Activated CD8-positive, alpha-beta T cell treated with anti-CD3 and anti-CD28 coated beads, Interleukin-2, amount 10 ng/mL, durations not matched to agents 7 days and 5 days (primary cell): ENCODE measurements around the gene GPR158. TPM values are rescaled to one million over a fixed set of nuclear protein-coding genes. Genes with fewer than 3 reads are reported as not detected.

Source experiments
- ATAC-seq: fragments of 150-1000 bp; cut with Tn5 transposase; one replicate; pipeline ENCODE4 v1.10.0; 2021; ENCODE audit warnings: moderate library complexity
- CTCF ChIA-PET: fragments of 350-600 bp; sonication (Branson Sonifier 250); formaldehyde crosslinking; loops from one replicate; lab custom pipeline; 2021; ENCODE audit warnings: antibody characterized with exemption; lab: Charles Lee
- POLR2A ChIA-PET: fragments of 350-600 bp; sonication (Branson Sonifier 250); formaldehyde crosslinking; loops from one replicate; lab custom pipeline; 2021; ENCODE audit warnings: antibody characterized with exemption; lab: Charles Lee
- DNase-seq: peaks from one replicate; pipeline ENCODE4 v3.0.0-alpha.2; 2020
- H3K27ac Mint-ChIP-seq: one replicate; pipeline ENCODE4 v1.8.0; 2021; ENCODE audit warnings: mild to moderate bottlenecking, mixed read lengths
- H3K27me3 Mint-ChIP-seq: one replicate; pipeline ENCODE4 v1.8.0; 2021; ENCODE audit warnings: low read depth, mixed read lengths
- H3K36me3 Mint-ChIP-seq: one replicate; pipeline ENCODE4 v1.8.0; 2021; ENCODE audit warnings: low read depth, mixed read lengths
- H3K4me1 Mint-ChIP-seq: one replicate; pipeline ENCODE4 v1.8.0; 2021; ENCODE audit warnings: low read depth, mixed read lengths
- H3K4me3 Mint-ChIP-seq: one replicate; pipeline ENCODE4 v1.8.0; 2021; ENCODE audit warnings: mild to moderate bottlenecking, mixed read lengths
- H3K9me3 Mint-ChIP-seq: one replicate; pipeline ENCODE4 v1.8.0; 2022; ENCODE audit warnings: mixed read lengths; ENCODE audit not compliant: insufficient read depth
- total RNA-seq, 2 experiments: library from RNA; stranded (reverse); gene quantifications; one replicate each; pipeline ENCODE4 v1.2.3, GENCODE V29; 2021

GPR158 gene
- total RNA-seq, 2 experiments from 2014 or later = not detected

DNA sequence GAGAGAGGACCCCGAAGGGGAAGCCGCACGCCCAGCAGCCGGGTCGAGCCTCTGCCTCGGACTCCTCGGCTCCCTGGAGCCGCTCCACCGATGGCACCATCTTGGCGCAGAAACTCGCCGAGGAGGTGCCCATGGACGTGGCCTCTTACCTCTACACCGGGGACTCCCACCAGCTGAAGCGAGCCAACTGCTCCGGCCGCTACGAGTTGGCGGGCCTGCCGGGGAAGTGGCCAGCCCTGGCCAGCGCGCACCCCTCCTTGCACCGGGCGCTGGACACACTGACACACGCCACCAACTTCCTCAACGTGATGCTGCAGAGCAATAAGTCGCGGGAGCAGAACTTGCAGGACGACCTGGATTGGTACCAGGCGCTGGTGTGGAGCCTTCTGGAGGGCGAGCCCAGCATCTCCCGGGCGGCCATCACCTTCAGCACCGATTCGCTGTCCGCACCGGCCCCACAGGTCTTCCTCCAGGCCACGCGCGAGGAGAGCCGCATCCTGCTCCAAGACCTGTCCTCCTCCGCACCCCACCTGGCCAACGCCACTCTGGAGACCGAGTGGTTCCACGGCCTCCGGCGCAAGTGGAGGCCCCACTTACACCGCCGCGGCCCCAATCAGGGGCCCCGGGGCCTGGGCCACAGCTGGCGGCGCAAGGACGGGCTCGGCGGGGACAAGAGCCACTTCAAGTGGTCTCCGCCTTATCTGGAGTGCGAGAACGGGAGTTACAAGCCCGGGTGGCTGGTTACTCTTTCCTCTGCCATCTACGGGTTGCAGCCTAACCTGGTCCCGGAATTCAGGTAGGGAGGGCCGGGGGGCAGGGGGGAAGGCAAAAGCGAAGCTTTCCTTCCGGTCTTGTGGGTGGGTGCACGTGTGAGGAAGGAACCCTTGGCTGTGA, 973 bp downstream of the GPR158 start:
- Mint-ChIP-seq H3K27me3 (peaks cover 37% of the 10 kb centered on the region), H3K9me3 (no peaks in the 10 kb centered on the region), H3K4me3 (no peak overlapping the region), H3K36me3 (peaks cover 4% of the 10 kb centered on the region), H3K27ac (no peak overlapping the region), H3K4me1 (peaks cover 7% of the 10 kb centered on the region)
- POLR2A ChIA-PET = no interaction called here
- CTCF ChIA-PET = no interaction called here
- ATAC-seq = no peak
- DNase-seq = no peak

DNA sequence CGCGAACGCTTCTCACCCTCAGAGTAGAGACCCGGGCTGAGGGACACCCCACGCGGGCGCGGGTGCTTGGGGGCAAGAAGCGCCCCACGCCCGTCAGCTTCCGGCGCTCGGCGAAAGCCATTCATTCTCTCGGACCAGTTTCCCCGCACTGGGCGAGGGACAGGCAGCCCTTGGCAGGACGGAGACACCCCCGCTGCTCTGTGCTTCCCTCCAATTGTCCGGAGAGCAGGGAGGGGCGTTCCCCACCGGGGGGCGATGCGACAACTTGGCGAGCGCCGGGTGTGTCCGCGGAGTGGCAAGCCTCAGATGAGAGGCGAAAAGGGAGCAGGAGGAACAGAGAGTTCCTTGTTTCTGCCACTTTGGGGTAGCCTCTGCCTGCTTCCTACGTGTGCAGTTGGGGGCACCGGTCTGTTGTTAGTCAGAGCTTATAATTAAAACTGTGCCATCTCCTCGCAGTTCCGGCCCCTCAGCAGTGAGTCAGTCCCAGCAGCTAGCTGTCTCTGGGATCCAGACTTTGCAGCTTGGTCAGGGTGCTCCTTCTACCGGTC, 1.7 kb downstream of the GPR158 start:
- no peak for DNase-seq
- peaks cover 37% of the 10 kb centered on the region for H3K27me3 Mint-ChIP-seq
- POLR2A ChIA-PET = no interaction called here
- H3K9me3 Mint-ChIP-seq = no peaks in the 10 kb centered on the region
- H3K36me3 Mint-ChIP-seq = peaks cover 4% of the 10 kb centered on the region
- no peak overlapping the region for H3K27ac Mint-ChIP-seq
- CTCF ChIA-PET = no interaction called here
- H3K4me3 Mint-ChIP-seq = no peak overlapping the region
- no peak for ATAC-seq
- H3K4me1 Mint-ChIP-seq = peaks cover 7% of the 10 kb centered on the region

DNA sequence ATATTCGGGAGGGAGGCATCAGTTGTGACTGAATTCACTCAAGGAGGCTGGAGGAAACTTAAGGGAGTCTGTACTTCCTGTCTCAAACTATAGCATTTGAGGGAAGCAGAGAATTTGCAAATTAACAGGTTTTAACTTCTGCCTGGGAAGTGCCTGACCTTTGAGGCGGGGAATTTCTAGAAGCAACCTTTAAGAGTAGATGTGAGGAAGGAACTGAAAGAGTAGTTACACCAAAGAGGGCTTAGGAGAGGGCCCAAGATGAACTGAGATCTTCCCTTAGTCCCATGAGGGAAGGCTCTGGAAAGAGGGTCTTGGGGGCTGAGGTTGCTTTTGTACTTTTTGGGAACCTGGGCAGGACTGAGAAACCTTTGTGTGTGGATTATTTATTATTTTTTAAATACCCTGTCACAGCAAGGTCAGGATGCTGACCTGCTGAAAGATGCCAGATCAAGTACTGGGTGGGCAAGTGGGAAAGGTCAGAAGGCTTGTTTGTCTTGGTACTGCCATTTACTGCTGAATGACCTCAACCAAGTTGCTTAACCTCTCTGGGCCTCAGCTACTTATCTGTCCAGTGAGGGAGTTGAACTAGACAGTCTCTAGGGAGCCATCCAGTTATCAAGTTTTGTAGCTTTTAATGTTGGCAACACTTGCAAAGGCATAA, 2.4 kb downstream of the GPR158 start:
- no peak for DNase-seq
- Mint-ChIP-seq H3K4me3 (no peak overlapping the region), H3K27ac (no peak overlapping the region), H3K9me3 (no peaks in the 10 kb centered on the region), H3K27me3 (peaks cover 37% of the 10 kb centered on the region), H3K4me1 (peaks cover 7% of the 10 kb centered on the region), H3K36me3 (peaks cover 4% of the 10 kb centered on the region)
- CTCF ChIA-PET = no interaction called here
- POLR2A ChIA-PET = no interaction called here
- no peak for ATAC-seq

DNA sequence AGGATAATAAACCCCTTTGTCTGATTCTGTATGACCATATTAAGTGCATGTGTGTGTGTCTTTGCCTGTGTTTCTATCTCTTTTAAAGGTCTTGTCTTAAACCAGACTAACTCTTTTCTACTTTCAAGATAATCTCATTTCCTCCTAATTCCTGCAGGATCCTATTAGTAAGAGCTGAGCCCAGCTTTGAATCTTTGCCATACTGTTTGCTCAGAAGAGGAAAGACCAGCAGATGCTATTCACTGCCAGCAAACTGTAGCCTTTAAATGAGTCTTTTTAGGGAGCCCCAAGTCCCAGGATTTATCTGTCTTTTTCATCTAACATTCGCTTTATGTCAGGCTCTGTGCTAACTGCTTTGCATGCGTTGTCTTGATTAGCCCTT, 2.9 kb downstream of the GPR158 start:
- ATAC-seq (no peak), DNase-seq (no peak)
- ChIA-PET POLR2A (no interaction called here), CTCF (no interaction called here)
- H3K9me3 Mint-ChIP-seq = no peaks in the 10 kb centered on the region
- H3K4me1 Mint-ChIP-seq = peaks cover 7% of the 10 kb centered on the region
- no peak overlapping the region for H3K27ac Mint-ChIP-seq
- H3K36me3 Mint-ChIP-seq = peaks cover 4% of the 10 kb centered on the region
- H3K27me3 Mint-ChIP-seq = peaks cover 37% of the 10 kb centered on the region
- no peak overlapping the region for H3K4me3 Mint-ChIP-seq

DNA sequence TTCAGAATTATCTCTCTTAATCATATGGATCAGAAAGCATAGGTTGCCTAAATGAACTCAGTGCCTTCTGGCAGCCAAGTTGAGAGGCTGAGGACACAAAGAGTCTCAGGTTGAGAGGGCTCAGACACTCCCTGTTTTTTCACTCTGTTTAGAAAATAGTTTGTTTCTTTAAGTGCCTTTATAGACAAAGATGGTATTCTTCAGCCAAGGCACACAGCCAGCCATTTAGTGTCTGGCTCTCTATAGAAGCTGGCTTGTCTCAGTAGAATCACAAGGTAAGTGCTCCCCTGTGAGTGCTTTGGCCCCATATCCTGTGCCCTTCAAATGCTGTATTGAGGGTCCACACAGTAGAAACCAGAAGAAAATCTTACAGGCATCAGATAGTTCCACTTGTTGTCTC, 3.6 kb downstream of the GPR158 start:
- DNase-seq (no peak), ATAC-seq (no peak)
- ChIA-PET POLR2A (no interaction called here), CTCF (no interaction called here)
- peaks cover 7% of the 10 kb centered on the region for H3K4me1 Mint-ChIP-seq
- H3K27ac Mint-ChIP-seq = no peak overlapping the region
- H3K4me3 Mint-ChIP-seq = no peak overlapping the region
- H3K27me3 Mint-ChIP-seq = peaks cover 33% of the 10 kb centered on the region
- peaks cover 4% of the 10 kb centered on the region for H3K36me3 Mint-ChIP-seq
- H3K9me3 Mint-ChIP-seq = no peaks in the 10 kb centered on the region

DNA sequence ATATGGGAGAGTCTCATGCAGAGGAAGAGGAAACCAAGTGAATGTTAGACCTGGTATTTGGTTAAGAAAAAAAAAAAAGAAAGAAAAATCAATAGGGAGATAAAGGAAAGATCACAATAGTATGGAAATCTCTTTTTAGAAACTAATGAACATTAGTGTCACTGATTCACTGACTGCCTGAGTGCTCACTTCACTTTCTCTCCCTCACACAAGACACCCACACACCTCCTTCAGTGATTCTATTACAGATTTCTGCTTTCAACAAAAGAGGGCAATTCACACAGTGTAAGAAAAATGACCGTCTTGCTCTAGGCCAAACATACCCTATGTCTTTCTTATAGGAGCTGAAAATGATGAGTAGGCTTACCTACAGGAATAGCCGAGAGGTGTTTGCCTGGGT, 6.0 kb downstream of the GPR158 start:
- H3K4me3 Mint-ChIP-seq = no peak overlapping the region
- no peak for DNase-seq
- H3K27me3 Mint-ChIP-seq = peaks cover 18% of the 10 kb centered on the region
- no peaks in the 10 kb centered on the region for H3K9me3 Mint-ChIP-seq
- ChIA-PET POLR2A (no interaction called here), CTCF (no interaction called here)
- no peak overlapping the region for H3K27ac Mint-ChIP-seq
- ATAC-seq = no peak
- no peaks in the 10 kb centered on the region for H3K36me3 Mint-ChIP-seq
- peaks cover 2% of the 10 kb centered on the region for H3K4me1 Mint-ChIP-seq

DNA sequence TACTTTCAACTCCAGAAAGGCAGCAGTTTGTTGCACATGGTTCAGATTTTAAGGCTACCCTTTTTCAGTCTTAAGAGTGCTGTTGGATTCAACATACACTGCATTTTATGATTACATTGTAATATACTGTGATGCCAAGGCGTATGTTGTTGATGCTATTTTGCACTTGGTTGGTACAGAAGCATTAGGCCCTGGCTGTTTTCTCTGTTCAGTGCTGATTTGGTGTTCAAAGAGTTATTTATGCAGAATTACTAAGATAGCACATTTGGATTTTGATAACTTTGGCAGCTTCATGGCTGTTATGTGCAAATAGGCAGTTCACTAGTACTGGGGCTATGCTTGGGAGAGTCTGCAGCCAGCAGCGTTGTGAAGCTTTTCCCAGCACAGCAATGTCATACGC, 7.8 kb downstream of the GPR158 start:
- ChIA-PET POLR2A (no interaction called here), CTCF (no interaction called here)
- H3K4me1 Mint-ChIP-seq = no peaks in the 10 kb centered on the region
- H3K27ac Mint-ChIP-seq = no peak overlapping the region
- H3K4me3 Mint-ChIP-seq = no peak overlapping the region
- H3K27me3 Mint-ChIP-seq = peaks cover 4% of the 10 kb centered on the region
- no peak for DNase-seq
- no peak for ATAC-seq
- H3K36me3 Mint-ChIP-seq = no peaks in the 10 kb centered on the region
- H3K9me3 Mint-ChIP-seq = no peaks in the 10 kb centered on the region

DNA sequence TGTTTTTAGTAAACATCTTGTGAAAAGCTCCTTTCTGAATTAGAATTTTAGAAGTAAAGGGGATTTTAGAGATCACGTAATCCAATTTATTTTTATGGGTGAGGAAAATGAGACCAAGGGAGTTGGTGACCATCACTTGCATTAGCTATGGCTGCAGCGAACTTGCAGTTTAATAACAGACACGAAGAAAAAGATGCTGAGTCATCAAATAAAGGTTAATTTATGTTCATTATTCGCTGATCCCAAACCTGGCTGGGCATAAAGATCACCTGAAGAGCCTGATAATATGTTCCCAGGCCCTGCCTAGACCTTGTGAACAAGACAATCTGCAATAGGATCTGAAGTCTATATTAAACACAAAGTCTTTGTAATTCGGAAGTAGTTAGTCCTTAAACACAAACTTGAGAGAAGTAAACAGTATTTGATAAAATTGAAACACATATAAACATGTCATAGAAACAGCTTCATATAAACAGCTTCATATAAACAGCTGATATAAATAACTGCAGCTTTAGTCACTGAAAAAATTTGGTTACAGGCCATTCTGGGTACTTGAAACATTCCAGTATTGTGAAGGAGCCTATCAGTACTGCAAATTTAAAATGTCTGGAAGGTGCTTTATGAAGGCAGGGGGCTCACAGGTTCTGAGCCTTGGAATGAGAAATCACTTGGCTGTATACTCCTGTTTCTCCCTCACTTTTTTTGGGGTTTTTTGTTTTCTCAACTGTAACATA, 16.5 kb downstream of the GPR158 start:
- no peak overlapping the region for H3K4me3 Mint-ChIP-seq
- H3K27ac Mint-ChIP-seq = no peak overlapping the region
- no peak for DNase-seq
- CTCF ChIA-PET = no interaction called here
- H3K27me3 Mint-ChIP-seq = no peaks in the 10 kb centered on the region
- H3K4me1 Mint-ChIP-seq = no peaks in the 10 kb centered on the region
- POLR2A ChIA-PET = no interaction called here
- H3K9me3 Mint-ChIP-seq = no peaks in the 10 kb centered on the region
- no peaks in the 10 kb centered on the region for H3K36me3 Mint-ChIP-seq
- ATAC-seq = no peak

DNA sequence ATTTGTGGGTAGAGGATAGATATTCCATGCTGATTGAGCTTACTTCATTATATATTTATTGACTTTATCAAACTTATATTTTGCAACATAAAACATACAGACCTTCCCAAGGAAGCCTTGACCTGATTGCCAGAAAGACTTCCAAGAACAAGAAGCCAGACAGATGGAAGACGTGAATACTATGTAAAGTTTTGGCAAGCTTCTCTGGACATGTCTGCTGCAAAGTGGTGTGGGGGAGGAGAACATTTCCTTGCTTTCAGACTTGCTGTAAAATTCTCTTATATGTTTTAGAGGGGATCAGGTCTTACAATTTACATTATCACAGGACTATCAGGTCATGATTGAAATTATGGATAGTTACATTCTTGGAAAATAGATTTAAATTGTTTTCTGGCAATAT, 23.4 kb downstream of the GPR158 start:
- no peaks in the 10 kb centered on the region for H3K27me3 Mint-ChIP-seq

DNA sequence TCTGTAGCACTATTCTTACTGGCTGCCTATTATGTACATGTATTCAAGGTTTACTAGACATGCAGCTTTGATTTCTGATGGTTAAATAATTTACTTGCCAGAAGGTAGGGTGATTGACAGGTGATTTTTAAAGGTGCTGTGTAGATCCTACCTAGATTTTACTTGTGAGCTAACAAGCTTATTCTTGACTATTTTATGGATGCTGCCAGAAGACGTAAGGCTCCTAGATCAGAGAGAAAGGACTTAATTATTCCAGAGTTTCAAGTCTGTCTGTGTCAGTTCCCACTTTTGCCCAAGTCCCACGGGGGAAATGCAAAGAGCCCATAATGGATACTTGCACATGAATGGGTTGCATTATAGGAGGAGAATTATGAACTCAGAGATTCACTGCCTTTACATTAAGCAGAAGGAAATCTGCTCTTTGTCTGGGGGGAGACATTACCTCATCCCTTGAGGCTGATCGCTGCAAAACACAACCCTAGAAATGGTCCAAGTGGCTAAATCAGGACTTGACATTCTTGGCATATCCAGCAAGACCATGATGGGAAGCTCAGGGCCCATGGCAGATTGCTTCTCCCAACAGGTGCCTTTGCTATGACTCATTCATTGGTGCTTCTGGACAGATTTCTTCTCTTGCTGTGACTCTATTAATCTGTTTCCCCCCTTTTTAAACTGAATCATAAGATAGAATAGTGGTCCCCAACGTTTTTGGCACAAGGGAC, 32.1 kb downstream of the GPR158 start:
- H3K4me1 Mint-ChIP-seq = no peaks in the 10 kb centered on the region
- no peaks in the 10 kb centered on the region for H3K36me3 Mint-ChIP-seq
- no peaks in the 10 kb centered on the region for H3K9me3 Mint-ChIP-seq
- POLR2A ChIA-PET = no interaction called here
- DNase-seq (no peak), ATAC-seq (no peak)
- H3K27me3 Mint-ChIP-seq = no peaks in the 10 kb centered on the region
- H3K4me3 Mint-ChIP-seq = no peak overlapping the region
- no peak overlapping the region for H3K27ac Mint-ChIP-seq
- CTCF ChIA-PET = no interaction called here

More for the DNA sequence above, 23.4 kb downstream of the GPR158 start:
- no peak for ATAC-seq
- Mint-ChIP-seq H3K4me3 (no peak overlapping the region), H3K27ac (no peak overlapping the region), H3K4me1 (no peaks in the 10 kb centered on the region), H3K36me3 (no peaks in the 10 kb centered on the region), H3K9me3 (no peaks in the 10 kb centered on the region)
- DNase-seq = no peak
- CTCF ChIA-PET = no interaction called here
- POLR2A ChIA-PET = no interaction called here

DNA sequence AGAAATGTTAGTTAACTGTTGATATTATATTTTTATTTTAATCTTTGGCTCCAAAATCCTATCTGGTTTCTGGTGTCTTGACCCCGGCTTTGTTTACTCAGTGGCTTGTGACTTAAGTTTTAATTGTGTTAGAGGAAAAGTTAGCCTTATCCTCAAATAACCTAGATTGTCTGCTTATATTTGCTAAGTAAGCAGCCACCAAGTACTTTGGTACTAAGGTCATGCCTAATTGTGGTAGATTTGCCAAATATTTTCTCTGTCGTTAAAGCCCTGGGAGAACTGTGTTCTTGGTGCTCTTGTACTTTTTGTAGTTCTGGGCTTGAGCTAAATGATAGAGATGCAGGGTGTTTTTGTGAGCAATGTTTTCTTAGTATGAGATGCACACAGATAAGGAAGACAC, 34.8 kb downstream of the GPR158 start:
- DNase-seq (no peak), ATAC-seq (no peak)
- POLR2A ChIA-PET = no interaction called here
- Mint-ChIP-seq H3K4me3 (no peak overlapping the region), H3K27me3 (no peaks in the 10 kb centered on the region), H3K9me3 (no peaks in the 10 kb centered on the region), H3K36me3 (no peaks in the 10 kb centered on the region), H3K27ac (no peak overlapping the region), H3K4me1 (no peaks in the 10 kb centered on the region)
- CTCF ChIA-PET = no interaction called here
